Aorta (tissue), 5 donors: Measurements from ENCODE around the gene GSTO1. TPM values are rescaled to one million over a fixed set of nuclear protein-coding genes. Genes with fewer than 3 reads are reported as not detected.
A peak's percentile ranks its signal among the peaks of the same experiment; 100 is the strongest.

Source experiments
- ATAC-seq: fragments of 200-7000 bp; cut with Tn5 transposase; one replicate; pipeline ENCODE4 v1.9.1; 2022; ENCODE audit warnings: moderate library complexity; ENCODE audit not compliant: low FRiP score
- DNase-seq, 2 donors: peaks; one replicate each; pipeline ENCODE4 v3.0.0-alpha.2; 2020
- H3K27ac ChIP-seq, 2 donors: one replicate each; pipeline ENCODE4 v1.5.1; 2013; ENCODE audit warnings: low read length in 2 of 2, mild to moderate bottlenecking in 2 of 2, moderate library complexity in 2 of 2, control low read depth in 1 of 2, inconsistent platforms in 1 of 2, low read depth in 1 of 2
- H3K27me3 ChIP-seq, 2 donors: one replicate each; pipeline ENCODE4 v1.6.1; 2013; ENCODE audit warnings: control low read depth in 1 of 2, low read length in 1 of 2, mild to moderate bottlenecking in 1 of 2, moderate library complexity in 1 of 2; ENCODE audit not compliant: insufficient read depth in 2 of 2, control insufficient read depth in 1 of 2
- H3K36me3 ChIP-seq, 2 donors: one replicate each; pipeline ENCODE4 v1.6.1; 2013; ENCODE audit warnings: control low read depth in 1 of 2, low read length in 1 of 2, mild to moderate bottlenecking in 1 of 2; ENCODE audit not compliant: insufficient read depth in 2 of 2, control insufficient read depth in 1 of 2
- H3K4me1 ChIP-seq, 2 donors: one replicate each; pipeline ENCODE4 v1.6.1; 2013; ENCODE audit warnings: low read length in 2 of 2, control low read depth in 1 of 2, mild to moderate bottlenecking in 1 of 2, moderate library complexity in 1 of 2; ENCODE audit not compliant: insufficient read depth in 2 of 2, control insufficient read depth in 1 of 2
- H3K4me3 ChIP-seq, 2 donors: one replicate each; pipeline ENCODE4 v1.5.1; 2013; ENCODE audit warnings: low read length in 2 of 2, control low read depth in 1 of 2, mild to moderate bottlenecking in 1 of 2
- H3K9me3 ChIP-seq: one replicate; pipeline ENCODE4 v1.6.1; 2013; ENCODE audit warnings: mild to moderate bottlenecking, low read length; ENCODE audit not compliant: control insufficient read depth
- WGBS, 2 donors: extraction: QIAGEN DNeasy Blood & Tissue Kit; methylation state at CpG; one replicate each; pipeline ENCODE4 v1.1.7; 2013; 5-methylcytosine and 5-hydroxymethylcytosine counted together
- intact Hi-C, 2 donors: fragments of 100-400 bp; cut with DNase I; formaldehyde crosslinking; loops; one replicate each; pipeline versions ENCODE4 v1.14.2 to v1.15.0; 2022
- polyA plus RNA-seq, 2 donors: library from polyadenylated mRNA; stranded (reverse); fragments of 200-250 nt; gene quantifications; one replicate each; pipeline ENCODE4 v1.2.3, GENCODE V29; 2013
- total RNA-seq, 2 donors: library from RNA; stranded (reverse); fragmentation: NEBNext Ultra II Directional; extraction: Animal tissue kit (Norgen Biotek cat#: 25700); gene quantifications; one replicate each; pipeline ENCODE4 v1.2.1, GENCODE V29; 2021
- donor health status: healthy with polysubstance abuse.
- donor health status: Bipolar disorder and iron deficiency.
- donor health status: DM: no; HTN: no; CAD: no.
- donor health status: DM: no; HTN: no; CAD: no.
- donor health status: DM: yes; HTN: yes; CAD: no.

The GSTO1 gene
- total and polyA plus RNA-seq, 4 donors, result 84.1 to 235 (median 111) TPM

GRCh38 chr10:104262055-104262454, 7.4 kb downstream of the GSTO1 start:
- no peak for ATAC-seq
- Histone ChIP-seq H3K9me3 (no peaks in the 10 kb centered on the region), H3K4me1 (peaks cover 0 to 1% of the 10 kb centered on the region in 2 donors), H3K27ac (no peak overlapping the region), H3K36me3 (peaks cover 3% of the 10 kb centered on the region in 2 donors), H3K4me3 (no peak overlapping the region), H3K27me3 (no peaks in the 10 kb centered on the region)
- DNase-seq, result no peak
- WGBS, 2 donors, result 86 to 87% methylated on average over 5 of the region's 5 CpGs
- intact Hi-C loops, result no loop called here

GRCh38 chr10:104264783-104265182, 10.1 kb downstream of the GSTO1 start:
- H3K4me1 ChIP-seq, result peaks cover 0 to 1% of the 10 kb centered on the region in 2 donors
- intact Hi-C loops, result no loop called here

DNA sequence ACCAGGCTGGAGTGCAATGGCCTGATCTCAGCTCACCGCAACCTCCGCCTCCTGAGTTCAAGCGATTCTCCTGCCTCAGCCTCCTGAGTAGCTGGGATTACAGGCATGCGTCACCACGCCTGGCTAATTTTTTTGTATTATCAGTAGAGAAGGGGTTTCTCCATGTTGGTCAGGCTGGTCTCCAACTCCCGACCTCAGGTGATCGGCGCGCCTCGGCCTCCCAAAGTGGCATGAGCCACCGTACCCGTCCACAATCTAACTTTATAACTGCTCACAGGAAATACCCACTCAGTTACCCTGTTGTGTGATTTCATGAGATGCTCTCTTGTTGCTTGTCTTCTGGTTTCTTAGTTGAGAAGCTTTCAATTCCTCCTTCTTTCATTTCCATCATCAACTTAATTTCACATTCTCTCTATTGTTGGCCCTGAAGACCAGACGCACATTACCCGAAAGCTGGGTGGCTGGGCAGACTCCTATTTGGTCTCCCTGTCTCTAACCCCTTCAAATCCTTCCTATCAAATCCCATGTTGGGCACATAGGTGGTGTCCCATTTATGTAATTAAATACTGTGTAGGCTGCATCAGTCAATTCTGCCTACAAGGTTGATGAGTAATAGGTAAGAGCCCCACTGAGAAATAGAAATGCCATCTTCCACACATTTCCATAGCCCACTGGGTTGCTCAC, 13.2 kb downstream of the GSTO1 start:
- no peaks in the 10 kb centered on the region for H3K9me3 ChIP-seq
- ATAC-seq (no peak), DNase-seq (no peak)
- peak overlapping the region; percentile 51 to 77 for H3K4me3 ChIP-seq
- H3K36me3 ChIP-seq, result peaks cover 2 to 3% of the 10 kb centered on the region in 2 donors
- H3K4me1 ChIP-seq, result no peaks in the 10 kb centered on the region
- intact Hi-C loops, result no loop called here
- 93% methylated on average over 14 of the region's 14 CpGs for WGBS, 2 donors
- no peaks in the 10 kb centered on the region for H3K27me3 ChIP-seq
- H3K27ac ChIP-seq, result no peak overlapping the region

More at GRCh38 chr10:104264783-104265182, 10.1 kb downstream of the GSTO1 start:
- H3K4me3 ChIP-seq, result no peak overlapping the region
- peaks cover 3 to 4% of the 10 kb centered on the region in 2 donors for H3K36me3 ChIP-seq
- no peaks in the 10 kb centered on the region for H3K9me3 ChIP-seq
- H3K27me3 ChIP-seq, result no peaks in the 10 kb centered on the region
- DNase-seq, result no peak
- ATAC-seq, result no peak
- 88 to 91% methylated on average over 5 of the region's 5 CpGs for WGBS, 2 donors
- H3K27ac ChIP-seq, result no peak overlapping the region

DNA sequence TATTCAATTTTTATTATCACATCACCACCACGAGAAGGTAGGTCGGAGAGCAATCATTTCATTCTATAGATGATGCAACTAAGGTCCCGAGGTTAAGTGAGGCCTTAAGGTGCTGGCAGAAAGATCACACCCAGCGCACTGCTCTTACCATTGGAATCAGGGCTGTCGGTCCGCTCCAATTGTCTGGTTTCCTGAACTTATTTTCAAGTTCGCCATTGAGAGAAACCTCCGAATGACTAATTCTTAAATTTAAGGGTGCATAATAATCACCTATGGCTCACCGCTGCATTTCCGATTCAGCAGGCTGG, 13.7 kb downstream of the GSTO1 start:
- WGBS, 2 donors, result 2 to 5% methylated on average over 10 of the region's 10 CpGs
- Histone ChIP-seq H3K27ac (peak overlapping the region; percentile 58 to 80), H3K9me3 (no peaks in the 10 kb centered on the region), H3K36me3 (peaks cover 2 to 3% of the 10 kb centered on the region in 2 donors), H3K4me1 (no peaks in the 10 kb centered on the region), H3K4me3 (peak overlapping the region; percentile 51 to 77), H3K27me3 (no peaks in the 10 kb centered on the region)
- ATAC-seq (no peak), DNase-seq (no peak)
- intact Hi-C loops, result no loop called here

DNA sequence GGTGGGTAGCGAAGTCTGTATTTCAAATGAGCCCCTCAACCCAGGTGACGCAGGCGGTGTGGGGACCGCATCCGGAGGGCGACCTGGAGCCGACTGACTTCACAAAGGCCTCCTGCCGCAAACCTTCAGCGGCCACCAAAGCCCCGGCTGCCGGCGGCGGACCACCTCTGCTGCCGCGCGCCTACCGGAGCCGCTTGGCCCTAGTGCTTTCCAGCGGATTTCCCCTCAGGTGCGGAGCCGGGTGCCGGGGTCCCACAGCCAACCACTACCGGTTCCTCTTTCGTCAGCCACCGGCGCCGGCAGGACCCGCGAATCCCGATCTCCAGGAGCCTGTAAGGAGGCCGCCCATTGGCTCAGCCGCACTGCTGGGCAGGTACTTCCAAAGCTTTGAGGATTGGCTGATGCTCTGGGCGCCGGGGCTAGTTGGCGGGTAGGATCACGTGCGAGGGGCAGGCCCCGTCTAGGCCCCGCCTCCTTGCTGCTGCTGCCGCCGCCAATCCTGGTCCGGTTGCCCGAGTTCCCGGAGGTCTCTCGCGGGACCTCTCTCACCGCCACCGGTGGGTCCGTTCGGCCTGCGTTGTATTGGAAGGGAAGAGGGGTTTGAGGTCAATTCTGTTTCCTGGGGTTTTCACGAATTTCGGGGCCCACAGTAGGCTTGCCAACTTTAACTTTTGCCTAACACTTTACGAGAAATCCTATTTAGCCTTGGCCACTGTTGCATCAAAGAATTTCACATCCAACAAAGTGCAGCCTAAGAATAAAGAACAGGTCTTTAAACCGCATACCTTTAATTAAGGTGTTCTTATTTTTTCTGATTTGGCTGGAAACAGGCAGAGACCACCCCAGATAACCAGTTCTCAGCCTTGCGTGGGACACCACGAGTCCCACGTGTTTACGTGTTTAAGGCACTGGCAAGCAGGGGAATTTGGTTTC, 14.3 kb downstream of the GSTO1 start, which contains the start of gene GSTO2:
GSTO2 (plus strand) TSS at position 472 of the 933 bp plus-strand sequence. CDS start 5,732 bp downstream, outside the sequence.
- intact Hi-C loops, result no loop called here
- 1% methylated on average over 57 to 59 of the region's 59 CpGs for WGBS, 2 donors
- Histone ChIP-seq H3K27ac (peak within 1 kb of the TSS; percentile 58 to 80), H3K36me3 (peaks cover 2 to 3% of the 10 kb centered on the region in 2 donors), H3K4me3 (peak within 1 kb of the TSS; percentile 58 to 84), H3K9me3 (no peaks in the 10 kb centered on the region), H3K4me1 (no peaks in the 10 kb centered on the region), H3K27me3 (no peaks in the 10 kb centered on the region)
- DNase-seq (peak; percentile 99 to 100), ATAC-seq (peak; percentile 100)

DNA sequence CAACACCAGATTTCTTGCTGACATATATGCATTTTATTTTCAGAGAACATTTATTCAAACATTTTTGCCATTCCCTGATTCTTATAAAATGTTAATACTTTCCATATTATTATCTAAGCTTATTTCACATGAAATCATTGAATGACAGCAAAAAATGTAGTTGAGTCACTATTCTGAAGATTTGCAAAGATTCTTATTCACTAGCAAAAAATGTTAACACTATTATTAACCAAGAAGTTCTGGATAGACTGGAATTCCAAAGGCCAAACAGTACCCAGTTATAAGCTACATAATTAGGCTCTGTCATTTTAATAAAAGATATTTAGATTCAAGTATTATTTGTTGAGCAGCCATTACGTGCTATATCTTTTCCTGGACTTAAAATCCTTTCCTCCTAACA, 18.6 kb downstream of the GSTO1 start:
- no peaks in the 10 kb centered on the region for H3K27me3 ChIP-seq
- no peaks in the 10 kb centered on the region for H3K4me1 ChIP-seq
- WGBS, 2 donors, result 75 to 79% methylated on average over 1 of the region's 1 CpG
- no peaks in the 10 kb centered on the region for H3K36me3 ChIP-seq
- DNase-seq (no peak), ATAC-seq (no peak)
- no peak overlapping the region for H3K27ac ChIP-seq
- intact Hi-C loops, result no loop called here
- H3K9me3 ChIP-seq, result no peaks in the 10 kb centered on the region
- H3K4me3 ChIP-seq, result no peak overlapping the region

DNA sequence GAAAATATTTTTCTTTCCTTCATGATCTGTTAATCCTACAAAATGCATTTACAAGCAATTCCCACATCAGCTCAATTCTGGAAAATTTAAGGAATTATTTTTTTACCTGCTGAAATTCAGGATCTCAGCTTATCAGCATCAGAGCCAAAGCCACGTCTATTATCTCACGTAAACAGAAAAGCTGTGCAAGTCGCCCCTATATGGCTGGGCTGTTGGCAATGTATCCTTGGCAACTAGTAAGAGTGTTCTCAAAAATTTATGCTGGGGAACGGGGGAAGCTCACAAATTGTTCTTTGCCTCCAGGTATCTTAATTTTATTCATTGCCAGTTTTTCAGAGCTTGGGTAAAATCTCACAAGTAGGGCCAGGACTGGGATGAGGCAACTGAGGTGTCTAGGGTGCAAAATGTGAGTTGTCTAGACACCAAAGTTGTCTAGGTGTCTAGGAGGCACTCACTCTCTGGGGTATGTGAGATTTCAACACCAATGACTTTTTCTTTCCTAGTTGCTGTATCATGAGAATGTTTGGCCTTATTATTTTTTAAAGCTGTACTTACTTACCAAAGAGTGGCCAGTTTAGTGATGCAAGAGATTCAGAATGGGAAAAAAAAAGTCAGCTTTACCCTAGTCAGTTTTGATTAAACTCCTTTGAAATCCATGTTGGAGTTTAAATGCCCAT, 19.3 kb downstream of the GSTO1 start:
- 44 to 53% methylated on average over 4 of the region's 4 CpGs for WGBS, 2 donors
- DNase-seq (no peak), ATAC-seq (no peak)
- no peaks in the 10 kb centered on the region for H3K4me1 ChIP-seq
- H3K27ac ChIP-seq, result no peak overlapping the region
- no peaks in the 10 kb centered on the region for H3K36me3 ChIP-seq
- no peak overlapping the region for H3K4me3 ChIP-seq
- intact Hi-C loops, result no loop called here
- H3K9me3 ChIP-seq, result no peaks in the 10 kb centered on the region
- H3K27me3 ChIP-seq, result no peaks in the 10 kb centered on the region

DNA sequence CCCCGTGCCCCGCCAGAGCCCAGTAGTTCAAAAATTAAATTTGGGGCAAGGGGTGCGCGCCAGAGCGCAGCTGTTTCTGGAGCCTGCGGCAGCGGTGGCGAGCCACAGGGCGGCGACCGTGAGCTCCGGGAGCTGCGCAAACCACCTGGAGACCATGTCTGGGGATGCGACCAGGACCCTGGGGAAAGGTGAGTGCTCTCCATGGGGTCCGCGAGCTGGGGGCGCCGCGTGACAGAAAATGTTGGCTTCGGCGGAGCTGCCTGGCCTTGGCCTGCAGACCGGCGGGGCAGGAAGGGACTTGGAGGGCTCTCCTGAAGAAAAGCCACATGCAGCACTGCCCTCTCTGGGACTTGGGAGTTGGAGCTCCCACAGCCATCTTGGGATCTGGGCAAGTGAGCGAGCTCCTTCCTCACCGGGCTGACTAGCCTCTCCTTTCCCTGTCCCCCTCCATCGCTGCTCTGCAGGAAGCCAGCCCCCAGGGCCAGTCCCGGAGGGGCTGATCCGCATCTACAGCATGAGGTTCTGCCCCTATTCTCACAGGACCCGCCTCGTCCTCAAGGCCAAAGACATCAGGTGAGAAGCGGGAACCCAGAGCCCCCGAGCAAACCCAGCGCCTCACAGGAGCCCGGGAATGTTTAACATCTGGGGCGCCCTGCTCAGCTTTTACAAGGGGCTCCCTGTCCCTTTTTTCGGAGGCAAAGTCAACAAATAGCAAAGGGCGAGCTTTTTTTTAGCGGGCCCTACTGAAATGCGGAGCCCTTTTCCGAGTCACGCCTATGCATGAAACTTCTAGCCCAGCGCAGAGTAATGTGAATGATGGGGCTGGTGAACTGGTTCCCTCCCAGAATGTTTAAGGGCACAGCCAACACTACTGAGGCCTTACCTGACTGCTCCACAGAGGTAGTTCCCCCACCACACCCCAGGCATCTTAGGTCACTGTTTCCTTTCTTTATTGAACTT, 20.4 kb downstream of the GSTO1 start:
- Histone ChIP-seq H3K36me3 (no peaks in the 10 kb centered on the region), H3K27ac (no peak overlapping the region), H3K4me1 (no peaks in the 10 kb centered on the region), H3K27me3 (no peaks in the 10 kb centered on the region), H3K9me3 (no peaks in the 10 kb centered on the region), H3K4me3 (peak overlapping the region in 1 of 2 donors; percentile 22)
- WGBS, 2 donors, result 19 to 23% methylated on average over 41 to 42 of the region's 42 CpGs
- DNase-seq (peak; percentile 57 to 78), ATAC-seq (peak; percentile 83)
- intact Hi-C loops, result no loop called here
